SK-N-SH (cell line): ENCODE data around the gene SGPP1. TPM values are rescaled to one million over a fixed set of nuclear protein-coding genes. Genes with fewer than 3 reads are reported as not detected.

ENCODE experiments used
- CTCF ChIA-PET: fragments of 300-600, 350-600 bp; formaldehyde crosslinking; extraction: SDS; loops from one replicate; lab custom pipeline; 2021; lab: Yijun Ruan, JAX
- POLR2A ChIA-PET: fragments of 350-600 bp; sonication (Branson Sonifier 250); formaldehyde crosslinking; extraction: SDS; loops from one replicate; lab custom pipeline; 2020; ENCODE audit warnings: antibody characterized with exemption, inconsistent platforms; lab: Yijun Ruan, JAX
- DNase-seq: peaks from one replicate; pipeline ENCODE4 v3.0.0; 2012
- H2AFZ ChIP-seq: fragments of 200-600 bp; sonication (generic); 2 replicates; pipeline ENCODE4 v1.8.1; 2016; ENCODE audit warnings: antibody characterized with exemption, mild to moderate bottlenecking, low read depth
- H3F3A ChIP-seq: fragments of 200-600 bp; sonication (generic); replicated peaks from 2 replicates; pipeline ENCODE3; 2016; ENCODE audit warnings: antibody characterized with exemption, mild to moderate bottlenecking; ENCODE audit not compliant: insufficient read depth
- H3K27ac ChIP-seq, 2 experiments: fragments of 200-500 bp in 1 of 2; fragments of 200-600 bp in 1 of 2; sonication (Bioruptor generic) in 1 of 2; sonication (generic), shearing (Covaris generic) in 1 of 2; 2 replicates each; pipeline versions ENCODE4 v1.5.1 to v1.6.1; 2014 to 2016; ENCODE audit warnings: low read depth in 2 of 2, inconsistent platforms in 1 of 2, low read length in 1 of 2, mild to moderate bottlenecking in 1 of 2, mixed read lengths in 1 of 2
- H3K27me3 ChIP-seq: fragments of 200-600 bp; sonication (generic), shearing (Covaris generic); 2 replicates; pipeline ENCODE4 v1.6.1; 2016; ENCODE audit warnings: mixed run types; ENCODE audit not compliant: insufficient read depth
- H3K36me3 ChIP-seq, 2 experiments: fragments of 200-500 bp in 1 of 2; fragments of 200-600 bp in 1 of 2; sonication (Bioruptor generic) in 1 of 2; sonication (generic) in 1 of 2; replicated peaks in 1 of 2; 2 replicates each; pipeline versions ENCODE3 to v1.5.1; 2014 to 2016; ENCODE audit warnings: low read length in 1 of 2, mild to moderate bottlenecking in 1 of 2; ENCODE audit not compliant: insufficient read depth in 2 of 2, control insufficient read depth in 1 of 2
- H3K4me1 ChIP-seq, 2 experiments: fragments of 200-500 bp in 1 of 2; fragments of 200-600 bp in 1 of 2; sonication (Bioruptor generic) in 1 of 2; sonication (generic), shearing (Covaris generic) in 1 of 2; 2 replicates each; pipeline versions ENCODE4 v1.5.1 to v1.6.1; 2014 to 2016; ENCODE audit warnings: low read depth in 1 of 2, low read length in 1 of 2, mixed run types in 1 of 2; ENCODE audit not compliant: insufficient read depth in 2 of 2, control insufficient read depth in 1 of 2
- H3K4me2 ChIP-seq: fragments of 200-600 bp; sonication (generic), shearing (Covaris generic); 2 replicates; pipeline ENCODE4 v1.6.1; 2017; ENCODE audit warnings: mixed run types
- H3K4me3 ChIP-seq, 2 experiments: fragments of 200-500 bp in 1 of 2; fragments of 200-600 bp in 1 of 2; sonication (Bioruptor generic) in 1 of 2; sonication (generic), shearing (Covaris generic) in 1 of 2; 2 replicates each; pipeline versions ENCODE4 v1.5.1 to v1.8.1; 2014 to 2016; ENCODE audit warnings: low read depth in 2 of 2, inconsistent platforms in 1 of 2, low read length in 1 of 2, mild to moderate bottlenecking in 1 of 2, mixed read lengths in 1 of 2, moderate library complexity in 1 of 2
- H3K79me2 ChIP-seq: fragments of 200-600 bp; sonication (generic); 2 replicates; pipeline ENCODE4 v1.8.1; 2017; ENCODE audit warnings: mild to moderate bottlenecking; ENCODE audit not compliant: insufficient read depth
- H3K9ac ChIP-seq: fragments of 200-600 bp; sonication (generic); 2 replicates; pipeline ENCODE4 v1.6.1; 2017; ENCODE audit warnings: mixed run types
- H3K9me2 ChIP-seq: fragments of 200-600 bp; sonication (generic); 2 replicates; pipeline ENCODE4 v1.6.1; 2017; ENCODE audit warnings: mixed run types
- H3K9me3 ChIP-seq: fragments of 200-600 bp; sonication (generic); 2 replicates; pipeline ENCODE4 v1.6.1; 2017; ENCODE audit warnings: mixed run types, mild to moderate bottlenecking, moderate library complexity
- H4K20me1 ChIP-seq: fragments of 200-600 bp; sonication (generic); 2 replicates; pipeline ENCODE4 v1.6.1; 2017; ENCODE audit warnings: mild to moderate bottlenecking, mixed run types; ENCODE audit not compliant: insufficient read depth
- CHD2 ChIP-seq: fragments of 150-350 bp; IDR thresholded peaks from 2 replicates; pipeline ENCODE4 v1.6.1; 2018; ENCODE audit warnings: low read length; ENCODE audit not compliant: partially characterized antibody
- ELF1 ChIP-seq: IDR thresholded peaks from 2 replicates; pipeline ENCODE4 v1.4.0; 2012
- EZH2phosphoT487 ChIP-seq: fragments of 200-600 bp; sonication (generic); IDR thresholded peaks from 2 replicates; pipeline ENCODE4 v1.6.1; 2017; ENCODE audit warnings: low read depth, mixed run types, mild to moderate bottlenecking, antibody characterized with exemption, moderate library complexity, borderline replicate concordance
- FOXM1 ChIP-seq: IDR thresholded peaks from 2 replicates; pipeline ENCODE4 v1.4.0; 2012; ENCODE audit warnings: low read depth, mild to moderate bottlenecking
- GATA2 ChIP-seq: sonication (generic); formaldehyde crosslinking; IDR thresholded peaks from 2 replicates; pipeline ENCODE4 v1.5.0; 2020; ENCODE audit warnings: mild to moderate bottlenecking, missing genetic modification reagents
- JUND ChIP-seq: IDR thresholded peaks from 2 replicates; pipeline ENCODE4 v1.4.0; 2012
- MXI1 ChIP-seq: IDR thresholded peaks from 2 replicates; pipeline ENCODE4 v1.6.1; 2012; ENCODE audit warnings: mild to moderate bottlenecking, low read depth, low read length, improper control_type of control experiment
- NRF1 ChIP-seq: IDR thresholded peaks from 2 replicates; pipeline ENCODE4 v1.6.1; 2012; ENCODE audit warnings: low read depth, mild to moderate bottlenecking, low read length
- PBX3 ChIP-seq: IDR thresholded peaks from 2 replicates; pipeline ENCODE4; 2012
- RAD21 ChIP-seq: IDR thresholded peaks from 2 replicates; pipeline ENCODE4 v1.6.1; 2012; ENCODE audit warnings: mild to moderate bottlenecking, low read length
- RCOR1 ChIP-seq: fragments of 150-350 bp; IDR thresholded peaks from 2 replicates; pipeline ENCODE4 v1.6.1; 2017; ENCODE audit warnings: antibody characterized with exemption, low read length
- RFX5 ChIP-seq: IDR thresholded peaks from 2 replicates; pipeline ENCODE4 v1.6.1; 2012; ENCODE audit warnings: mild to moderate bottlenecking, improper control_type of control experiment, low read length
- RXRA ChIP-seq: IDR thresholded peaks from 2 replicates; pipeline ENCODE4 v1.4.0; 2012; ENCODE audit warnings: low read depth, mild to moderate bottlenecking, borderline replicate concordance
- SMC3 ChIP-seq: IDR thresholded peaks from 2 replicates; pipeline ENCODE4 v1.6.1; 2012; ENCODE audit warnings: low read depth, low read length, improper control_type of control experiment
- TCF12 ChIP-seq: IDR thresholded peaks from 2 replicates; pipeline ENCODE4 v1.4.0; 2012
- TEAD4 ChIP-seq: IDR thresholded peaks from 2 replicates; pipeline ENCODE4 v1.4.0; 2012; ENCODE audit warnings: mild to moderate bottlenecking, borderline replicate concordance; ENCODE audit not compliant: insufficient read depth
- USF1 ChIP-seq: IDR thresholded peaks from 2 replicates; pipeline ENCODE4 v1.4.0; 2012; ENCODE audit warnings: low read depth, borderline replicate concordance
- WGBS: methylation state at CpG from one replicate; pipeline ENCODE4 v1.1.6; 2017; ENCODE audit warnings: low lambda C conversion rate; 5-methylcytosine and 5-hydroxymethylcytosine counted together
- polyA plus RNA-seq, 3 experiments: library from polyadenylated mRNA; depleted of rRNA; stranded (reverse); fragments of >200 nt; gene quantifications; 2 replicates each; pipeline ENCODE4 v1.2.3, GENCODE V29; 2012
- TF ChIP-seq, protein P1 (sequence below): IDR thresholded peaks from 2 replicates; pipeline ENCODE4 v1.4.0; 2012; ENCODE audit warnings: low read depth, borderline replicate concordance

Gene SGPP1
- polyA plus RNA-seq, 1 of the 3 experiments (the other 2 are of a cell fraction), result 8.4 TPM

DNA sequence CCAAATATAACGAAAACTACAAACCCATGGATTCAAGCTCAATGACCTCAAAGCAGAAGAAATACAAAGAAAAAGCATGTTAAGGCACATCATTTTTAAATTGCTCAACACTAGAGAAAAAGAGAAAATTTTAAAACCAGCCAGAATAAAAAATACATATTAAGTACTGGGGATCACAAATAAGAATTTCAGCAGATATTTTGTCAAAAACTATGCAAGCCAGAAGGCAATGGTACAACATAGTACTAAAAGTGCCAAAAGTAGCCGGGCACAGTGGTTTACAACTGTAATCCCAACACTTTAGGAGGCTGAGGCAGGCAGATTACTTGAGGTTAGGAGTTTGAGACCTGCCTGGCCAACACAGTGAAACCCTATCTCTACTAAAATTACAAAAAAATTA, 10.2 kb downstream of the SGPP1 start:
- Histone ChIP-seq H3K4me3 (no peak overlapping the region), H2AFZ (no peak overlapping the region), H3K79me2 (peaks cover 39% of the 10 kb centered on the region), H3K4me2 (no peak overlapping the region), H3K9me3 (peaks cover 12% of the 10 kb centered on the region), H4K20me1 (no peaks in the 10 kb centered on the region), H3K9me2 (no peaks in the 10 kb centered on the region), H3K9ac (no peak overlapping the region), H3K27me3 (no peaks in the 10 kb centered on the region), H3K36me3 (peaks cover 0 to 44% of the 10 kb centered on the region in 2 experiments), H3K27ac (no peak overlapping the region), H3K4me1 (peaks cover 0 to 4% of the 10 kb centered on the region in 2 experiments; a peak in 1 of 4 replicates), H3F3A (no peaks in the 10 kb centered on the region)
- POLR2A ChIA-PET, result no interaction called here
- DNase-seq, result peak; percentile 22
- CTCF ChIA-PET, result no interaction called here
- WGBS, result 59% methylated on average over 2 of the region's 2 CpGs
- no peak for TF ChIP-seq CHD2
- TF ChIP-seq GATA2 (CRISPR knock-in tag), result no peak
- TF ChIP-seq, protein P1, sequence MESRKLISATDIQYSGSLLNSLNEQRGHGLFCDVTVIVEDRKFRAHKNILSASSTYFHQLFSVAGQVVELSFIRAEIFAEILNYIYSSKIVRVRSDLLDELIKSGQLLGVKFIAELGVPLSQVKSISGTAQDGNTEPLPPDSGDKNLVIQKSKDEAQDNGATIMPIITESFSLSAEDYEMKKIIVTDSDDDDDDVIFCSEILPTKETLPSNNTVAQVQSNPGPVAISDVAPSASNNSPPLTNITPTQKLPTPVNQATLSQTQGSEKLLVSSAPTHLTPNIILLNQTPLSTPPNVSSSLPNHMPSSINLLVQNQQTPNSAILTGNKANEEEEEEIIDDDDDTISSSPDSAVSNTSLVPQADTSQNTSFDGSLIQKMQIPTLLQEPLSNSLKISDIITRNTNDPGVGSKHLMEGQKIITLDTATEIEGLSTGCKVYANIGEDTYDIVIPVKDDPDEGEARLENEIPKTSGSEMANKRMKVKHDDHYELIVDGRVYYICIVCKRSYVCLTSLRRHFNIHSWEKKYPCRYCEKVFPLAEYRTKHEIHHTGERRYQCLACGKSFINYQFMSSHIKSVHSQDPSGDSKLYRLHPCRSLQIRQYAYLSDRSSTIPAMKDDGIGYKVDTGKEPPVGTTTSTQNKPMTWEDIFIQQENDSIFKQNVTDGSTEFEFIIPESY, result no peak
- no peak for TF ChIP-seq USF1

DNA sequence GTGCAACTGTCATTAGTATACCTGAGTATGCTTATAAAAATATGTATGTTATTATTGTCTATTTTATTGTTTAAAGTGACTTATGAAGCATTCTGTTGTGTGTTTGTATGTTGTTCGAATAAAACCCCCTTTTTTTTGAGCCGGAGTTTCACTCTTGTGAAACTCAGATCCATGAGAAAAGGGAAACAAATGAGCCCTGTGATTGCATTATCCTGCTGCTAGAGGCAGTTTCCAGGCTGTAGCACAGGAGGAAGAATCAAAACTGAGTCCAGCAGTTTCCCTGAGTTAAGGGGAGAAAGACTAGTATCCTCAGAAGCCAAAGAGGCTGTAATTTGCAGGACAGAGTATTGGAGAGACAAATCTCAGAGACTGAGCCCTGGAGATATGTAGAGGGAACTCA, 12.5 kb downstream of the SGPP1 start:
- peaks cover 0 to 4% of the 10 kb centered on the region in 2 experiments; a peak in 1 of 4 replicates for H3K4me1 ChIP-seq
- no peaks in the 10 kb centered on the region for H3K9me2 ChIP-seq
- H3K4me3 ChIP-seq, result no peak overlapping the region
- H3K4me2 ChIP-seq, result no peak overlapping the region
- H3F3A ChIP-seq, result no peaks in the 10 kb centered on the region
- CTCF ChIA-PET, result interaction anchor here (0.9 kb wide), 1 partner anchor 131 kb away, joined by 3 read pairs; no protein-coding TSS in a partner anchor
- H3K9ac ChIP-seq, result no peak overlapping the region
- H3K9me3 ChIP-seq, result peaks cover 12% of the 10 kb centered on the region
- POLR2A ChIA-PET, result no interaction called here
- TF ChIP-seq JUND, result no peak
- TF ChIP-seq MXI1, result no peak
- no peak for TF ChIP-seq GATA2 (CRISPR knock-in tag)
- TF ChIP-seq RFX5, result no peak
- H3K79me2 ChIP-seq, result peaks cover 32% of the 10 kb centered on the region; the same call in 1 of the 2 replicates
- H3K27me3 ChIP-seq, result no peaks in the 10 kb centered on the region
- no peaks in the 10 kb centered on the region for H4K20me1 ChIP-seq
- H3K36me3 ChIP-seq, result peaks cover 0 to 36% of the 10 kb centered on the region in 2 experiments
- H2AFZ ChIP-seq, result no peak overlapping the region
- no peak overlapping the region for H3K27ac ChIP-seq
- no peak for DNase-seq
- WGBS, result 94% methylated on average over 2 of the region's 2 CpGs

DNA sequence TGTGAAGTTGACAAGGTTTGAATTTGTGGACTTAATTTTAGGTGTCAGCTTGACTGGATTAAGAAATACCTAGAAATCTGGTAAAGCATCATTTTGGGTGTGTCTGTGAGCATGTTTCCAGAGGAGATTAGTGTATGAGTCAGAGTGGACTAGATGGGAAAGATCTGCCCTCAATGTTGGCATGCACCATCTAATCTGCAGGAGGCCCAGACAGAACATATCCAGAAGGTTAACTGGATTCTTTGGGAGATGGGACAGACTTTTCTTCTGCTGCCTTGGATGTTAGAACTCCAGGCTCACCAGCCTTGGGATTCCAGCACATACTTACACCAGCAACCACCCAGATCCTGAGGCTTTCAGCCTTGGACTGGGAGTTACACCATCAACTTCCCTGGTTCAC, 14.1 kb downstream of the SGPP1 start:
- H3K36me3 ChIP-seq, result peaks cover 0 to 29% of the 10 kb centered on the region in 2 experiments
- H3K27ac ChIP-seq, result no peak overlapping the region
- H3K27me3 ChIP-seq, result no peaks in the 10 kb centered on the region
- no peak overlapping the region for H3K9ac ChIP-seq
- H4K20me1 ChIP-seq, result no peaks in the 10 kb centered on the region
- H3K9me3 ChIP-seq, result peaks cover 12% of the 10 kb centered on the region
- TF ChIP-seq TCF12 (no peak), RXRA (no peak), RCOR1 (no peak), USF1 (no peak), FOXM1 (no peak), GATA2 (CRISPR knock-in tag) (no peak), SMC3 (no peak), NRF1 (no peak), EZH2phosphoT487 (no peak), MXI1 (no peak), RAD21 (no peak), TEAD4 (no peak), PBX3 (no peak), ELF1 (no peak)
- H2AFZ ChIP-seq, result no peak overlapping the region
- no peak overlapping the region for H3K4me3 ChIP-seq
- peaks cover 0 to 4% of the 10 kb centered on the region in 2 experiments; a peak in 2 of 4 replicates for H3K4me1 ChIP-seq
- ChIA-PET CTCF (no interaction called here), POLR2A (no interaction called here)
- H3K4me2 ChIP-seq, result no peak overlapping the region
- H3K79me2 ChIP-seq, result peaks cover 29% of the 10 kb centered on the region; the same call in 1 of the 2 replicates
- no peak for DNase-seq
- no peaks in the 10 kb centered on the region for H3F3A ChIP-seq
- H3K9me2 ChIP-seq, result no peaks in the 10 kb centered on the region
